RWPE2 (cell line): ENCODE results near the gene MCM6.

Source experiments
- ATAC-seq: fragments of 200-7000 bp; cut with Tn5 transposase; 3 replicates; pipeline ENCODE4 v1.9.1; 2021; ENCODE audit warnings: low read depth
- DNase-seq: peaks from one replicate; pipeline ENCODE4 v3.0.0-alpha.2; 2020; ENCODE audit warnings: low spot score
- H3K27ac ChIP-seq: fragments of 450-650 bp; 2 replicates; pipeline ENCODE4 v1.5.1; 2017; ENCODE audit warnings: mild to moderate bottlenecking; ENCODE audit not compliant: poor library complexity, severe bottlenecking
- H3K27me3 ChIP-seq: fragments of 250-450 bp; sonication (Bioruptor Pico); 2 replicates; pipeline ENCODE4 v1.5.1; 2021; ENCODE audit warnings: mild to moderate bottlenecking, moderate library complexity; ENCODE audit not compliant: insufficient read depth, poor library complexity, severe bottlenecking
- H3K36me3 ChIP-seq: fragments of 250-450 bp; sonication (Bioruptor Pico); 2 replicates; pipeline ENCODE4 v1.5.1; 2020; ENCODE audit warnings: low read depth, mild to moderate bottlenecking, moderate library complexity
- H3K4me1 ChIP-seq: fragments of 250-450 bp; sonication (Bioruptor Pico); 2 replicates; pipeline ENCODE4 v1.5.1; 2021; ENCODE audit warnings: mild to moderate bottlenecking, moderate library complexity; ENCODE audit not compliant: insufficient read depth, poor library complexity, severe bottlenecking
- H3K4me3 ChIP-seq: fragments of 250-450 bp; sonication (Bioruptor Pico); 2 replicates; pipeline ENCODE4 v1.5.1; 2021; ENCODE audit warnings: mild to moderate bottlenecking, moderate library complexity; ENCODE audit not compliant: severe bottlenecking
- H3K9me3 ChIP-seq: fragments of 250-450 bp; sonication (Bioruptor Pico); 2 replicates; pipeline ENCODE4 v1.5.1; 2021; ENCODE audit warnings: mild to moderate bottlenecking, moderate library complexity; ENCODE audit not compliant: severe bottlenecking
- CTCF ChIP-seq: fragments of 450-650 bp; IDR thresholded peaks from one replicate; pipeline ENCODE4 v1.5.1; 2017; ENCODE audit warnings: mild to moderate bottlenecking, moderate library complexity; ENCODE audit not compliant: poor library complexity, severe bottlenecking

Gene MCM6

GRCh38 chr2:135909976-135910375, 33.7 kb upstream of the MCM6 start:
- no peak overlapping the region for H3K27ac ChIP-seq
- H3K9me3 ChIP-seq = no peaks in the 10 kb centered on the region
- peaks cover 90% of the 10 kb centered on the region for H3K36me3 ChIP-seq
- H3K4me1 ChIP-seq = no peaks in the 10 kb centered on the region
- no peak for TF ChIP-seq CTCF
- ATAC-seq = no peak
- DNase-seq = no peak
- H3K27me3 ChIP-seq = no peaks in the 10 kb centered on the region
- H3K4me3 ChIP-seq = no peak overlapping the region

GRCh38 chr2:135905679-135906078, 29.4 kb upstream of the MCM6 start:
- no peaks in the 10 kb centered on the region for H3K9me3 ChIP-seq
- no peak for TF ChIP-seq CTCF
- no peaks in the 10 kb centered on the region for H3K27me3 ChIP-seq
- H3K4me3 ChIP-seq = no peak overlapping the region
- H3K27ac ChIP-seq = no peak overlapping the region
- peaks cover 48% of the 10 kb centered on the region for H3K36me3 ChIP-seq
- ATAC-seq (no peak), DNase-seq (no peak)
- H3K4me1 ChIP-seq = no peaks in the 10 kb centered on the region

GRCh38 chr2:135904341-135904989, 28.2 kb upstream of the MCM6 start:
- H3K9me3 ChIP-seq = no peaks in the 10 kb centered on the region
- TF ChIP-seq CTCF = no peak
- H3K27ac ChIP-seq = no peak overlapping the region
- no peak overlapping the region for H3K4me3 ChIP-seq
- H3K36me3 ChIP-seq = peaks cover 36% of the 10 kb centered on the region
- H3K27me3 ChIP-seq = no peaks in the 10 kb centered on the region
- DNase-seq (no peak), ATAC-seq (0 out of 3 replicates have a peak, but pooled peaks have one; percentile 21)
- no peaks in the 10 kb centered on the region for H3K4me1 ChIP-seq

GRCh38 chr2:135903650-135904049, 27.4 kb upstream of the MCM6 start:
- TF ChIP-seq CTCF = no peak

GRCh38 chr2:135899567-135899966, 23.3 kb upstream of the MCM6 start:
- no peaks in the 10 kb centered on the region for H3K4me1 ChIP-seq
- DNase-seq (no peak), ATAC-seq (no peak)
- no peak overlapping the region for H3K27ac ChIP-seq
- no peaks in the 10 kb centered on the region for H3K9me3 ChIP-seq
- H3K27me3 ChIP-seq = no peaks in the 10 kb centered on the region
- no peak for TF ChIP-seq CTCF
- H3K36me3 ChIP-seq = no peaks in the 10 kb centered on the region; the same call in 1 of the 2 replicates
- H3K4me3 ChIP-seq = no peak overlapping the region

More at GRCh38 chr2:135903650-135904049, 27.4 kb upstream of the MCM6 start:
- H3K4me3 ChIP-seq = no peak overlapping the region
- peaks cover 30% of the 10 kb centered on the region for H3K36me3 ChIP-seq
- H3K4me1 ChIP-seq = no peaks in the 10 kb centered on the region
- no peaks in the 10 kb centered on the region for H3K27me3 ChIP-seq
- no peak overlapping the region for H3K27ac ChIP-seq
- no peak for DNase-seq
- no peak for ATAC-seq
- no peaks in the 10 kb centered on the region for H3K9me3 ChIP-seq
